Right lobe of liver (tissue), 4 donors: ENCODE measurements around the gene CACNA1B.

Source experiments
- CTCF ChIP-seq, 4 donors: fragments of 200-600 bp in 3 of 4; fragments of 450-650 bp in 1 of 4; IDR thresholded peaks; one replicate each; pipeline versions ENCODE4 v1.5.1 to v1.8.0; 2016 to 2022; ENCODE audit warnings: antibody characterized with exemption in 4 of 4, mild to moderate bottlenecking in 2 of 4
- POLR2A ChIP-seq: fragments of 450-650 bp; IDR thresholded peaks from one replicate; pipeline ENCODE4 v1.6.1; 2017; ENCODE audit warnings: antibody characterized with exemption, mild to moderate bottlenecking
- donor health status: DM: no; HTN: no; CAD: no.
- donor health status: DM: no; HTN: no; CAD: no.
- donor health status: DM: no; HTN: yes; CAD: no.

- TF ChIP-seq POLR2A = no peak
- TF ChIP-seq CTCF (IDR thresholded peaks at IDR 0.05) = no peak
These were observed 78.5 kb downstream of the CACNA1B start for GRCh38 chr9:137956039-137956438.
